Bronchial epithelial cell (primary cell): ENCODE measurements around the gene PPP6R2. TPM values are rescaled to one million over a fixed set of nuclear protein-coding genes. Genes with fewer than 3 reads are reported as not detected.

Experiments
- DNase-seq: peaks from one replicate; pipeline ENCODE4 v3.0.0-alpha.2; 2010; ENCODE audit warnings: low read depth
- FAIRE-seq: peaks from 2 replicates; lab custom pipeline; 2011; peaks lifted over from hg19 to GRCh38; lab: Jason Lieb, UNC
- H3K27me3 ChIP-seq: 2 replicates; pipeline ENCODE4 v1.5.1; 2011; ENCODE audit warnings: low read length; ENCODE audit not compliant: control insufficient read depth, insufficient read depth
- H3K36me3 ChIP-seq: 2 replicates; pipeline ENCODE4 v1.5.1; 2011; ENCODE audit warnings: low read length; ENCODE audit not compliant: control insufficient read depth, insufficient read depth
- H3K4me3 ChIP-seq: 2 replicates; pipeline ENCODE4 v1.5.1; 2011; ENCODE audit warnings: mild to moderate bottlenecking, low read depth, low read length, control low read depth
- CTCF ChIP-seq: IDR thresholded peaks from 2 replicates; pipeline ENCODE4 v1.5.1; 2011; ENCODE audit warnings: mild to moderate bottlenecking, moderate library complexity, low read length, control low read depth, inconsistent platforms; ENCODE audit not compliant: insufficient read depth, severe bottlenecking
- total RNA-seq: library from RNA; depleted of rRNA; stranded (reverse); fragments of >200 nt; gene quantifications from 2 replicates; pipeline ENCODE4 v1.2.1, GENCODE V29; 2014

Gene PPP6R2
- total RNA-seq, 1 donor from 2014 or later, result 50.5 TPM

DNA sequence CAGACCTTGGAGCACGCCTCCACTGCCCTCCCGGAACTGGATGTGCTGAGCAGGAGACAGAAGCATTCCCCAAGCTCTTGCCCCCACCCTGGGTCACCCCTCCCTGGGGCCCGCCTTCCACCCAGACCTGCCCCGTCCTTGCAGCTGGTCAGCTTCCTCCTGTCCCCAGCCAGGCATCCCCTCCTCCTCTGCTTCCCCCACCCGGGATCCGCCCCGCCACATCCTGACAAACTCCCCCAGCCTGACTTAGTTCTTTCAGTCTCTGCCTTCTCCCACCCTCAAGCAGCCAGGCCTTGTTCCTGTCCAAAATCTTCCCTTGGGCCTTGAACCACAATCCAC lies 34.6 kb upstream of the PPP6R2 start:
- Histone ChIP-seq H3K36me3 (peaks cover 8% of the 10 kb centered on the region), H3K4me3 (no peak overlapping the region), H3K27me3 (no peaks in the 10 kb centered on the region)
- TF ChIP-seq CTCF, result no peak
- no peak for FAIRE-seq
- DNase-seq, result no peak

- no peaks in the 10 kb centered on the region for H3K27me3 ChIP-seq
- FAIRE-seq (no peak), DNase-seq (no peak)
- H3K4me3 ChIP-seq, result no peak overlapping the region
- peaks cover 6% of the 10 kb centered on the region for H3K36me3 ChIP-seq
- TF ChIP-seq CTCF, result no peak
These were observed 34.0 kb upstream of the PPP6R2 start for GRCh38 chr22:50308986-50309600.

- no peak for DNase-seq
- FAIRE-seq, result no peak
- Histone ChIP-seq H3K4me3 (no peak overlapping the region), H3K36me3 (peaks cover 3% of the 10 kb centered on the region), H3K27me3 (no peaks in the 10 kb centered on the region)
- no peak for TF ChIP-seq CTCF
These were observed 33.5 kb upstream of the PPP6R2 start for GRCh38 chr22:50309601-50309991.

DNA sequence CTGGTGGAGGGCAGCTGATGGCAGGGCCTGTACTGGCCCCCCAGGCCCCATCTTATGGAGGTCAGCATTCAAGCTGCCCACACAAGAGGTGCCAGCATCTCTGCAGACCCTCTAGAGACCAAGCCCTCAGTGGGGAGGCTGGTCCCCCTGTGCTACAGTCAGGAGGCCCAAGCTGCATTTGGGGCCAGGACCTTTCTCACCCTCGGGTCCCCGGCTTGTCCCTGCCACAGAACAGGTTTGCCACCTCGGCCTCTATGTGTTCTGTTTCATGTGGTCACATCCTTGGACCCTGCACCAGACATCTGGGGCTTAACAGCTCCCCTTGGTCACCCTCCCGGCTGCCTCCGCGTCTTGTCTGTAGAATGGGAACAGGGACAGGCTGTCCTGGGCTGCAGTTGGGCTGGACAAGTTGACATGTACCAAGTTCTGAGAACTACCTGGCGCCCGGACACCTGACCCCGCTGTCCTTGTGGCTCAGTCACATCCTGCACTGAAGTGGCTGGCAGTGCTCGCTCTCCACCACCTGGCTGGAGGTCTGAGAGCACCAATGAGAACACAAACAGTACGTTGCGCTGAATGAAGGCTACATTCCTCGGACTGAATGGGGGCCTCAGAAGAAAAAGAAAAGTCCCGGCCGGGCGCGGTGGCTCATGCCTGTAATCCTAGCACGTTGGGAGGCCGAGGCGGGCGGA lies 33.0 kb upstream of the PPP6R2 start:
- no peak overlapping the region for H3K4me3 ChIP-seq
- TF ChIP-seq CTCF, result no peak
- H3K36me3 ChIP-seq, result peaks cover 2% of the 10 kb centered on the region
- DNase-seq (no peak), FAIRE-seq (no peak)
- H3K27me3 ChIP-seq, result peaks cover 1% of the 10 kb centered on the region

DNA sequence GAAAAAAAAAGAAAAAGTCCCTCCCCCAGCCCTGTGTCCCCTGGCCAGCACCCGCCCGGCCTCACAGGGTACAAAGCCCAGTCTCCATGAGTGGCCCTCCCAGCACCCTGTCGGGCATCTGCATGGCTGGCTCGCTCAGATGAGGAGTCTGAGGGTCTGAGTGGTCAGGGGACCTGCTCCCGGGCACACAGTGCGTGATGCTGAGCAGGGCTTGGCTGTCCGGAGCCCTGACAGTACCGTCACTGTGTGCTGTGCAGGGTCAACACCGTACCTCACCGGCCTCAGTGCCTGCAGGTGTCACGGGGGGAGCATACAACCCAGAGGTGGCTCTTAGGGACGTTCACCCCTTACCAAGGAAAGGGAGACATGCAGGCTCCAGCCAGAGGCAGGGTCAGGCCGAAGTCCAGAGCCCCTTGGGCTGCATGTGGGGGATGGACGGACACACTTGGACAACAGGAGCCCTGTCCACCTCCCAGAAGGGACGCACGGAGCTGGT lies 32.1 kb upstream of the PPP6R2 start:
- no peak for TF ChIP-seq CTCF
- no peak overlapping the region for H3K4me3 ChIP-seq
- no peak for DNase-seq
- peaks cover 1% of the 10 kb centered on the region for H3K27me3 ChIP-seq
- H3K36me3 ChIP-seq, result peaks cover 2% of the 10 kb centered on the region
- no peak for FAIRE-seq
